ENCODE data around the gene SUMF1. TPM values are rescaled to one million over a fixed set of nuclear protein-coding genes. Genes with fewer than 3 reads are reported as not detected.
A peak's percentile ranks its signal among the peaks of the same experiment; 100 is the strongest.

The SUMF1 gene
- total RNA-seq, 2 donors from 2014 or later, result 13.1 to 15.3 TPM

DNA sequence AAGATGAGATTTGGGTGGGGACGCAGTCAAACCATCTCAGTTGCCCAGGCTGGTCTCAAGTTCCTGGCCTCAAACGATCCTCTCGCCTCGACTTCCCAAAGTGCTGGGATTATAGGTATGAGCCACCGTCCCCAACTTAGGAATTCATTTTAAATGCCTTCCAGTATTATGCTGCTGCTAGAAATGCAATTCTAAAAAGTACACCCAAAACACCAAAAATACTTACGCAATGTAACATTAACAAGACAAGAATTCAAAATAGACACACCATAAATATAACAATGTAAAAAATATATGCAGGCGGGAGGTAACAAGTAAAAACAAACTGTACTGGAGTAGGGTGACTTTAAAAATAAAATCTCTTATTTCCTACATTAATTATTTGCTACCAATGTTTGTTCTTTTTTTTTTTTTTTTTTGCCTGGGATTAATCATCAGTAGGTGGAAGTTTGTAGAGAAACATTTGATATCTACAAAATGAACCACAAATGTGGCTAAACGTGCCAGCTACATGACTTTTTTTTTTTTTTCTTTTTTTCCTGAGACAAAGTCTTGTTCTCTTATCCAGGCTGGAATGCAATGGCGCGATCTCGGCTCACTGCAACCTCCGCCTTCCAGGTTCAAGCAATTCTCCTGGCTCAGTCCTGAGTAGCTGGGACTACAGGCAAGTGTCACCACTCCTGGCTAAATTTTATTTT lies 107.1 kb downstream of the SUMF1 start:
- Mint-ChIP-seq H3K4me3 (no peak overlapping the region), H3K36me3 (ENCODE audit: low read depth) (no peaks in the 10 kb centered on the region), H3K27ac (no peak overlapping the region), H3K27me3 (no peaks in the 10 kb centered on the region), H3K4me1 (no peaks in the 10 kb centered on the region)
- ATAC-seq (no peak), DNase-seq (no peak)
- H3K9me3 ChIP-seq (ENCODE audit: control insufficient read depth, low read length, poor library complexity, severe bottlenecking), result no peaks in the 10 kb centered on the region

DNA sequence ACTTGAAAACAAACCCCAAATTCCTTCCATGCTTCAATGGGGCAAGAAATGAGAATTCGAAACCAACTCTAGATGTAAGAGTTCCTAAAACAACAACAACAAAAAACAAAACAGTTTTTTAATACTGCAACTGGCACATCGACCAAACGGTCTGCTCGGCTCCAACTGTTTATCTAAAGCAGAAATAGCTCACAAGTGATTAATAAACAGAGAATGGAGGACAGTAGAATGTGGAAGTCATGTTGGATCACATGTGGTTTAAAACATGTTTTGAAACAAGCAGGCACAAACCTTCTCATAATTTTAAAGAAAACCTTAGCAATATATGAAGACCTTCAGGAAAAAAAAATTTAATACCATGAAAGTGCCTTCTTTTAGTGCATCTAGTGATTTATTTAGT lies 108.8 kb downstream of the SUMF1 start:
- Mint-ChIP-seq H3K36me3 (ENCODE audit: low read depth) (no peaks in the 10 kb centered on the region), H3K27me3 (no peaks in the 10 kb centered on the region), H3K4me3 (no peak overlapping the region), H3K27ac (no peak overlapping the region), H3K4me1 (peaks cover 2% of the 10 kb centered on the region)
- no peak for ATAC-seq
- no peak for DNase-seq
- H3K9me3 ChIP-seq (ENCODE audit: control insufficient read depth, low read length, poor library complexity, severe bottlenecking), result no peaks in the 10 kb centered on the region

DNA sequence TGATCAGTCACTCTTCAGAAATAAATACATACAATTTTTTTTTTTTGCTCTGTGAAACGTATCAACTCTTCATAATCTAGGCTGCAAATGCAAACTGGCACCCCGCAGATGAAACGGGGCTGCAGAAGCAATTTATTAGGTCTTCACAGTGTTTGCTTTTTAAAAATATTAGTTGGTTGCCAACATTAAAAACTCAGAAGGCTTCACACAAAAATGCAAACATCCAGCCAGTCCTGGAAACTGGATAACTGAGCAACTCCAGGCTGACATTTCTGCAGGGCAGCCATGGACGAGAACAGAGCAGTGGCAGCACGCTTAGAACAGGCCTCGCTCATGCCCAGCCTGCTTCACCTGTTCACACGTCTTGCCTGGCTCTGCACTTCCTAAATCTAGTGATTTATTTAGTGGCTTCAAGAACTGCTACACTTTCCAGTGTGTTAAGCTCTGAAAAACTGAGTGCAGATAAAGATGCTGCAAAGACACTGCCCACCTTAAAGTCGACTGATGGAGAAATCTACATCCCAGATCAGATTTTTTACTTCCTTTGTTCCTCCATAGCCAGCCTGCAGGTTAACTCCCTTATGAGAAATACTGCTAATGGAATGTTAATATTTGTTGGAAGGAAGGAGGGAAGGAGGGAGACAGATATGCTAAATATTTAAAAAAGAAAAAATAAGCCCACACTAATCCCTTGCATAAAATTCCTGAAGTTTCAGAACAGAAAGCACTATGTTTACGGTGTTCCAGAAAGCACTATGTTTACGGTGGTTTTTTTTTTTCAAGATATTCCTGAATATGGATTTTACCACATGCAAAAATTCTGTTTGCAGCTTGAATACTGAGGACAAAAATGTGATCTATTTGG lies 110.3 kb downstream of the SUMF1 start:
- ATAC-seq, result no peak
- no peaks in the 10 kb centered on the region for H3K27me3 Mint-ChIP-seq
- H3K4me3 Mint-ChIP-seq, result no peak overlapping the region
- H3K27ac Mint-ChIP-seq, result no peak overlapping the region
- no peaks in the 10 kb centered on the region for H3K9me3 ChIP-seq (ENCODE audit: control insufficient read depth, low read length, poor library complexity, severe bottlenecking)
- H3K36me3 Mint-ChIP-seq (ENCODE audit: low read depth), result no peaks in the 10 kb centered on the region
- no peak for DNase-seq
- H3K4me1 Mint-ChIP-seq, result peaks cover 7% of the 10 kb centered on the region

DNA sequence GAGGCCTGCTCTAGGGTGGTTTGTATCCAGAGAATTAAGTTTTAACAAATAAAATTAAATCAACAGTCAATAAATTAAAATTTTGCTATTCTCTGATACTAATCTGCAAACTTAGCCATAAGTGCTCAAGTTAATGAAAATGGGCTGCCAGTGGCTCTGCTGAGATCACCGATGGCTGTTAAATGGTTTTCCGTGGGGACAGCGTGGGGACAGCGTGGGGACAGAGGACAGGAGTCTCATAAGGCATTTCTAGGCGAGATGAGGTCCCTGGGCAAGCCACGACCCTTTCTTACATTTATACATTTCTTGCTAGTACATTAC lies 110.9 kb downstream of the SUMF1 start:
- H3K27me3 Mint-ChIP-seq, result no peaks in the 10 kb centered on the region
- no peak overlapping the region for H3K27ac Mint-ChIP-seq
- no peak for ATAC-seq
- H3K4me3 Mint-ChIP-seq, result no peak overlapping the region
- H3K36me3 Mint-ChIP-seq (ENCODE audit: low read depth), result no peaks in the 10 kb centered on the region
- no peaks in the 10 kb centered on the region for H3K9me3 ChIP-seq (ENCODE audit: control insufficient read depth, low read length, poor library complexity, severe bottlenecking)
- DNase-seq, result no peak
- peaks cover 9% of the 10 kb centered on the region for H3K4me1 Mint-ChIP-seq

DNA sequence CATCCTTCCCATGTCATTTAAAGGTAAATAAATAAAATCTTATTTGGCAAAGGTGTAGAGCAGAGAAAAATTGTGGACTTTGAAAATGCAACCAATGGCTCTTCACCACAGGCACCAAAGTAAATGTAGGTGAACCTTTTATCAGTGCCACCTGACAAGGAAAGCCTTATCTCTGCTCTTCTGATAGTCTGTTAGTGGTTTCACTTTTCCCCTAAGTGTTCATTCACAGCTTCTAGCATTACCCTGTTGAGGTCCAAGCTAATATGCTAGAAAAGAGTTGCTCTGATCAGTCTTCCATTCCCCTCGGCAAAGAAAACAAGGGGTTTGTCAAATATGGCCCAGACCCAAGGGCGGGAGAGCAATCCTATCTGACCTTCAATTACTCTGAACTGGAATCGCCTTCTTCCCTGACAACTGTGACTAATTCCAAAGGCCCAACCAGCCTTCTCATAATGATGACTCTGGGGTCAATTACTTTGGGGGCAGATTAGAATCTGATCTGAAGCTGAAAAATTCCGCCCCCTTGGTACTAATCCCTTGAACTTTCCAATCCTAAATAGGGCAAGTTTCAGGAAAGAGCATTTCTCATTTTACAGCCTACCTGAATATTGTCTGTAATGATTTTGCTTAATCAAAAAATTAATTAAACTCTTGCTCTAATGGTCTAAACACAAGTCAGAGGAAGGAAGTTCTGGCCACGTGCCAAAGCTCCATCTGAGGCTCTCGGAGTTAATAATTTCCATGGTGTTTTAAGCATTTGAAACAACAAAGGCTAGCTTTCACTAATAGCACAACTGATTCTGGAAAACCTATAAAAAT lies 111.5 kb downstream of the SUMF1 start:
- no peaks in the 10 kb centered on the region for H3K9me3 ChIP-seq (ENCODE audit: control insufficient read depth, low read length, poor library complexity, severe bottlenecking)
- DNase-seq (no peak), ATAC-seq (no peak)
- H3K27ac Mint-ChIP-seq, result no peak overlapping the region
- H3K4me3 Mint-ChIP-seq, result no peak overlapping the region
- peaks cover 13% of the 10 kb centered on the region for H3K4me1 Mint-ChIP-seq
- H3K36me3 Mint-ChIP-seq (ENCODE audit: low read depth), result no peaks in the 10 kb centered on the region
- no peaks in the 10 kb centered on the region for H3K27me3 Mint-ChIP-seq

DNA sequence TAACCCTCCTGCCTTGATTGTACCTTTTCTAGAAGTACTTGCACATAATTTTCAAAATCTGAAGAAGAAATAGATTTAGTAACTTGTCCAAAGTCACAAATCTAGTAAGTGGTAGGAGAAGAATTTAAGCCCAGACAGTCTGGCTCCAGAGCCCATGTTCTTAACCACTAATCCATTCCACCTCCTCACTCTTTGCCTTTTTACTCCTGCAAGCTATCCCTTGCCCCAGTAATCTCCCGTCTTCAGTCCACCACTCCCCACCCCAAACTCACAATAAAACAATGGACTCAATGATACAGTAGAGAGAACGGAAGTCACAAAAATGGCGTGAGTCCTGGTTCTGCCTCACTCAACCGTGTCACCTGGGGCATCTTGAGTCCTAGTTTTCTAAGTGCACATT lies 115.2 kb downstream of the SUMF1 start:
- H3K9me3 ChIP-seq (ENCODE audit: control insufficient read depth, low read length, poor library complexity, severe bottlenecking), result no peaks in the 10 kb centered on the region
- H3K27me3 Mint-ChIP-seq, result no peaks in the 10 kb centered on the region
- peak overlapping the region; percentile 76 for H3K4me3 Mint-ChIP-seq
- peaks cover 13% of the 10 kb centered on the region for H3K4me1 Mint-ChIP-seq
- H3K27ac Mint-ChIP-seq, result peak overlapping the region; percentile 60
- ATAC-seq, result no peak
- H3K36me3 Mint-ChIP-seq (ENCODE audit: low read depth), result peaks cover 2% of the 10 kb centered on the region
- DNase-seq, result no peak

DNA sequence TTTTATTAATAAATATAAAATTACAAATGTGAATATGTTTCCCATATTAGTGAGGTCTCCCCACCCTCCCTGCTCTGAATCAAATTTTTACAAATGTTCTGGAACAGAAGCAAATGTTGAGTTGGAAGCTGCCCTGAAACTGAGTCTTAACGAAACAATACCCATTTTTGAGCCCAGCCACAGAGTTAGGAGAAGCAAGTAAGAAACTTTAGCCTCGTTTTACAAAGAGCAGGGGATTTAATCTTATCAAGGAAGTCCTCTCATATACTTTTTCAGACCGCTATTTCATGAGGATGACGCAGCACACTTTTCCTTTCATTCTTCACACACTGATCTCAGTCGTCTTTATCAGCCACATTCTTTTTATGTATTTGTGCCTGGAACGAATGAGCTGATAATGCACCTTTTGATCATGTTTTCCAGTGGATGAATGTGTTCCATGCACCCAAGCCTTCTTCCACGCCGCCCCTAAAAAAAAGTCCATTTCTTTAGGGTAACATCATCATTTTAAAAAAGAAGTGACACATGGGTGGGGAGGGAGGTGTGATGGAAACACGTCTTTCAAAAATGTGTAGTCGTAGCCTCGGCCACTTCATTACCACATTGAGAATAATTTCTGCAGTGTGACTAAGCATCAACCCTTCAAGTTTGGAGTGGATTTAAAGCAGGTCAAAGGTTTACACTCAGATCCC lies 115.8 kb downstream of the SUMF1 start:
- H3K36me3 Mint-ChIP-seq (ENCODE audit: low read depth), result peaks cover 2% of the 10 kb centered on the region
- peaks cover 17% of the 10 kb centered on the region for H3K4me1 Mint-ChIP-seq
- peak; percentile 57 for ATAC-seq
- H3K27me3 Mint-ChIP-seq, result no peaks in the 10 kb centered on the region
- H3K9me3 ChIP-seq (ENCODE audit: control insufficient read depth, low read length, poor library complexity, severe bottlenecking), result no peaks in the 10 kb centered on the region
- peak overlapping the region; percentile 60 for H3K27ac Mint-ChIP-seq
- H3K4me3 Mint-ChIP-seq, result peak overlapping the region; percentile 76
- DNase-seq, result no peak

DNA sequence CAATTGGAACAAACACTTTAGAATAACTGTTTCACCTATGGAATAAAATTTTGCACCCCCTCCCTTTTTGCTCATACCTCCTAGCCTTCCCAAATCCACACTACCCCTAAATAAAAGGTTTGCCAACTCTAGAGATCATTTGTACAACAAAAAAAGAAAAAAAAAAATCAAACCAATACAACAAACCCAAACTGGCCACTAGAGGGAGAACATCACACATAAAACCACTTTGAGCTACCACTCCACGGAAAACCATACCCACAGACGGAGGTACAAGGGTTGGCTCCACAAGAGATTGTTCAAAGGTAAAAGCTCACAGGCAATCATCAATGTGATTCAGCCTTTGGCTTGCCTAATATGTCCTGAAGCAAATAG lies 116.3 kb downstream of the SUMF1 start:
- ATAC-seq (peak; percentile 95), DNase-seq (peak; percentile 9 to 20 (median 13))
- no peaks in the 10 kb centered on the region for H3K27me3 Mint-ChIP-seq
- H3K4me3 Mint-ChIP-seq, result peak overlapping the region; percentile 74
- no peaks in the 10 kb centered on the region for H3K9me3 ChIP-seq (ENCODE audit: control insufficient read depth, low read length, poor library complexity, severe bottlenecking)
- H3K36me3 Mint-ChIP-seq (ENCODE audit: low read depth), result peaks cover 2% of the 10 kb centered on the region
- peaks cover 17% of the 10 kb centered on the region for H3K4me1 Mint-ChIP-seq
- peak overlapping the region; percentile 60 for H3K27ac Mint-ChIP-seq

DNA sequence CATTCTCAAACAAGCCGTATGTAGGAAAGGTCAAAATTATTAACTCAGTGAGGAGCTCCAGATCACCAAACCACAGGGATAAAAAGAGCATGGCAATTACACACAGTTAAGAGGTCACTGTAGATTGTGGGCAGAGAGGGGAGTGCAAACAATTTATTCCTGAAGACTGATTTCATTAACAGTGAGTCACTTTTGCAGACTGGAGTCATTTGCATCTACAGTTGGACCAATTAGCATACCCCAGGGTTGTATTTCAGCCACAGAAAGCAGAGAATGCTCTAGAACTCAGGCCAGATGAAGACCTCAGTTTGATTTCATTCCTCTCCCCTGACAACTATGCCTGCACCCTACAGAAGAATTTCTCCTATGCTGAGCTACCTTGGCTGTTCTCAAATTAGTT lies 123.8 kb downstream of the SUMF1 start:
- Mint-ChIP-seq H3K36me3 (ENCODE audit: low read depth) (peaks cover 11% of the 10 kb centered on the region), H3K4me3 (no peak overlapping the region)

DNA sequence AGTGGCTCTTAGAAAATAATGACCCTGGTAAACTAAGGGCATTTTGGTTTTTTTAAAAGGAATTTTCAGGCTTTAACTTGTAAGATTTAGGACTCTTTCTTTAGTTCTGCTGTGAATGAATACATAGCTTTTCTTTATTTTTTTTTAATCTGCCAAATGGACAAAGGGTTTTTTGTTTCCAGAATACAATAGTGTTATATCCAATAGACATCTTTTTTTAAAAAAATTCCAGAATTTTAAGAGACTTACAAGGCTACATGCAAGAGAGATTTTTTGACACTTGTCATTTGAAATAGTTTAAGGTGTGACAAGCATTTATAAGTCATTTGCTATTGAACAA lies 125.8 kb downstream of the SUMF1 start:
- Mint-ChIP-seq H3K27me3 (no peaks in the 10 kb centered on the region), H3K27ac (no peak overlapping the region), H3K4me3 (no peak overlapping the region), H3K4me1 (peaks cover 16% of the 10 kb centered on the region), H3K36me3 (ENCODE audit: low read depth) (peaks cover 11% of the 10 kb centered on the region)
- ATAC-seq (no peak), DNase-seq (no peak)
- H3K9me3 ChIP-seq (ENCODE audit: control insufficient read depth, low read length, poor library complexity, severe bottlenecking), result no peaks in the 10 kb centered on the region

More for the DNA sequence above, 123.8 kb downstream of the SUMF1 start:
- no peaks in the 10 kb centered on the region for H3K27me3 Mint-ChIP-seq
- no peak overlapping the region for H3K27ac Mint-ChIP-seq
- no peaks in the 10 kb centered on the region for H3K9me3 ChIP-seq (ENCODE audit: control insufficient read depth, low read length, poor library complexity, severe bottlenecking)
- DNase-seq (no peak), ATAC-seq (no peak)
- H3K4me1 Mint-ChIP-seq, result peaks cover 20% of the 10 kb centered on the region

DNA sequence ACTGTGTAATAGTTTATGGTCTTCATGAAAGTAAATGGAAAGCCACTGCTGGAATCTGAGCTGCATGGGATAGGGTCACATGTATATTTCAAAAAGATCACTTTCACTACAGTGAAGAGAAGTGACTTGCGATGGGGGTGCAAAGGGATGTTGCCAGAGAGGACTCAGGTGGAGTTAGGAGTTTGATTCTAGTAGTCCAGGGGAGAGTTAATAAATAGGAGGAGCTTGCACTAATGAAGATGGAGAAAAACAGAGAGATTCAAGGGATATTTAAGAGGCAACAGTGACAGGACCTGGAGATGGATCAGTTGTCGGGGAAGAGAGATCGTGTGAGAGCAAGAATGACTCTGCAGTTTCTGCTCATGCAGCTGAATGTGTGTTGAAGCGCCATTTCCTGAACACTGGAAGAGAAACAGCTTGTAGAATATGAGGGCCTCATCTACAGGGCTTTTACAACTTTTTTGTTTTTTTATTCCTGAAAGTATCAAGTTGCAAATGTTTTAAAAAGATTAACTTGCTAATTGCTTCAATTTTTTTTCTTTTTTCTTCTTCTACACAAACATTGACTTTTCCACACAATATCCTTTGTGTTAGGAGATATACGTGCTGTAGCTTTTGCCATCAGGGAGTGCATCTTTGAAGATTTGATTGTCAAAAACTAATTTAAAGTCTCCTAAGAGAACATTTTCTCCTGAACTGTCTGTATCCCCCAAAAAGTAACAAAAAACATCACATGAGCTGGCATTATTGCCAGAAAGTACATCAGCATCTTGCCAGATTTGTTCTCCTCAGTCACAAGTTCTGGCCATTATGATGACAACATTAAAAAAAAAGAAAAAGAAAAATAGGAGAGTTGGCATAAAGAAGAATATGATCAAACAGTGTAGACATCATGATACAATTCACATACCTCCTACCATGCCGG lies 126.4 kb downstream of the SUMF1 start:
- no peak overlapping the region for H3K27ac Mint-ChIP-seq
- no peaks in the 10 kb centered on the region for H3K9me3 ChIP-seq (ENCODE audit: control insufficient read depth, low read length, poor library complexity, severe bottlenecking)
- ATAC-seq, result no peak
- no peaks in the 10 kb centered on the region for H3K27me3 Mint-ChIP-seq
- peaks cover 15% of the 10 kb centered on the region for H3K4me1 Mint-ChIP-seq
- peaks cover 11% of the 10 kb centered on the region for H3K36me3 Mint-ChIP-seq (ENCODE audit: low read depth)
- H3K4me3 Mint-ChIP-seq, result no peak overlapping the region
- DNase-seq, result no peak

DNA sequence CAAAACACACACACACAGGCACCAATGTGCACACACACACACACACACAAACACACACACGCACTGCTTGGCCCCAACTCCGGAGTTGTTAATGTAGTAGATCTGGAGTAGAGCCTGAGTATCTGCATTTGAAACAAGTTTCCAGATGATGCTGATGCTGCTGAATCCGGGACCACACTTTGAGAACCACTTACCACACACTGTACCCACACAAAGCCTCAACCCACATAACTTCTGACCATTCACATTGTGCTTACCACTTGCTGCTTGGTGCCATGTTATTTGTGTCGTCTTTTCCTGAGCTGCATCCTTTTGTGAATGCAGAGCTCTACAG lies 127.0 kb downstream of the SUMF1 start:
- Mint-ChIP-seq H3K36me3 (ENCODE audit: low read depth) (peaks cover 9% of the 10 kb centered on the region), H3K27ac (no peak overlapping the region), H3K4me3 (no peak overlapping the region), H3K27me3 (no peaks in the 10 kb centered on the region), H3K4me1 (peaks cover 13% of the 10 kb centered on the region)
- H3K9me3 ChIP-seq (ENCODE audit: control insufficient read depth, low read length, poor library complexity, severe bottlenecking), result no peaks in the 10 kb centered on the region
- ATAC-seq, result no peak
- no peak for DNase-seq

Data from T-helper 17 cell (primary cell).